HCT116 (cell line): ENCODE results near the gene TTLL6. TPM values are rescaled to one million over a fixed set of nuclear protein-coding genes. Genes with fewer than 3 reads are reported as not detected.
A peak's percentile ranks its signal among the peaks of the same experiment; 100 is the strongest.

Experiments
- ATAC-seq: fragments of 200-7000 bp; cut with Tn5 transposase; 2 replicates; pipeline ENCODE4 v1.9.1; 2020; ENCODE audit warnings: mild to moderate bottlenecking, moderate library complexity
- BruUV-seq: library from RNA; stranded (reverse); fragments of 400-500 nt; replicated peaks from 2 replicates; lab custom pipeline; 2021; lab: Mats Ljungman, UMichigan
- CTCF ChIA-PET: fragments of 300-600 bp; sonication (Branson Sonifier 250); formaldehyde crosslinking; loops from one replicate; lab custom pipeline; 2021; ENCODE audit warnings: antibody characterized with exemption; lab: Charles Lee
- POLR2A ChIA-PET: fragments of 300-600, 350-600 bp; sonication (Branson Sonifier 250); formaldehyde crosslinking; loops from one replicate; lab custom pipeline; 2021; ENCODE audit warnings: antibody characterized with exemption; lab: Charles Lee
- RAD21 ChIA-PET, 2 experiments: fragments of 300-600 bp; sonication (Branson Sonifier 250); formaldehyde crosslinking; loops; one replicate each; lab custom pipeline; 2023; ENCODE audit warnings: low total read pairs in 2 of 2; ENCODE audit not compliant: uncharacterized antibody in 2 of 2, unreplicated experiment in 2 of 2, low non-redundant PET in 1 of 2; lab: Charles Lee
- DNase-seq: peaks from one replicate; pipeline ENCODE4 v3.0.0-alpha.2; 2010; ENCODE audit warnings: low read depth, low spot score
- H2AFZ ChIP-seq: fragments of 200-600 bp; shearing (Covaris generic), sonication (generic); 2 replicates; pipeline ENCODE4 v1.6.1; 2017; ENCODE audit warnings: low read depth, mixed run types, mixed read lengths, antibody characterized with exemption, low read length; ENCODE audit not compliant: poor library complexity, severe bottlenecking
- H3K27ac ChIP-seq: 2 replicates; pipeline ENCODE4 v1.5.1; 2012; ENCODE audit warnings: low read depth, low read length
- H3K27me3 ChIP-seq: fragments of 200-600 bp; sonication (generic); 2 replicates; pipeline ENCODE4 v1.6.1; 2016; ENCODE audit warnings: mixed run types, low read length, mixed read lengths; ENCODE audit not compliant: insufficient read depth
- H3K36me3 ChIP-seq, 2 experiments: fragments of 200-500 bp in 1 of 2; fragments of 200-600 bp in 1 of 2; sonication (Bioruptor generic) in 1 of 2; sonication (generic) in 1 of 2; 2 replicates each; pipeline versions ENCODE4 v1.5.1 to v1.6.1; 2014 to 2016; ENCODE audit warnings: low read length in 2 of 2, inconsistent platforms in 1 of 2, mixed read lengths in 1 of 2, mixed run types in 1 of 2; ENCODE audit not compliant: insufficient read depth in 2 of 2, control insufficient read depth in 1 of 2
- H3K4me1 ChIP-seq, 2 experiments: fragments of 200-600 bp in 1 of 2; sonication (generic) in 1 of 2; 2 replicates each; pipeline versions ENCODE4 v1.5.1 to v1.6.1; 2012 to 2017; ENCODE audit warnings: low read length in 2 of 2, inconsistent platforms in 1 of 2, mild to moderate bottlenecking in 1 of 2, mixed read lengths in 1 of 2, mixed run types in 1 of 2, moderate library complexity in 1 of 2; ENCODE audit not compliant: insufficient read depth in 2 of 2, control insufficient read depth in 1 of 2
- H3K4me2 ChIP-seq: fragments of 200-600 bp; sonication (generic); 2 replicates; pipeline ENCODE4 v1.6.1; 2017; ENCODE audit warnings: mixed run types, low read length, mixed read lengths
- H3K4me3 ChIP-seq, 2 experiments: fragments of 200-600 bp in 1 of 2; sonication (generic) in 1 of 2; replicated peaks in 1 of 2; 2 replicates each; pipeline ENCODE4 v1.5.1; 2011 to 2016; ENCODE audit warnings: low read length in 2 of 2, control low read depth in 1 of 2, low read depth in 1 of 2, mild to moderate bottlenecking in 1 of 2, mixed read lengths in 1 of 2, mixed run types in 1 of 2
- H3K79me2 ChIP-seq: fragments of 200-600 bp; sonication (generic); 2 replicates; pipeline ENCODE4 v1.6.1; 2017; ENCODE audit warnings: mild to moderate bottlenecking, mixed run types, low read length, moderate library complexity, mixed read lengths; ENCODE audit not compliant: insufficient read depth
- H3K9ac ChIP-seq: fragments of 200-600 bp; sonication (generic); 2 replicates; pipeline ENCODE4 v1.6.1; 2016; ENCODE audit warnings: low read length, mixed read lengths
- H3K9me2 ChIP-seq: fragments of 200-600 bp; sonication (generic), shearing (Covaris generic); 2 replicates; pipeline ENCODE4 v1.6.1; 2017; ENCODE audit warnings: mixed run types, mild to moderate bottlenecking, moderate library complexity; ENCODE audit not compliant: insufficient read depth
- H3K9me3 ChIP-seq, 2 experiments: fragments of 200-500 bp in 1 of 2; fragments of 200-600 bp in 1 of 2; sonication (Bioruptor generic) in 1 of 2; sonication (generic) in 1 of 2; 2 replicates each; pipeline ENCODE4 v1.6.1; 2014 to 2017; ENCODE audit warnings: low read length in 2 of 2, mixed read lengths in 2 of 2, inconsistent platforms in 1 of 2, low read depth in 1 of 2, mild to moderate bottlenecking in 1 of 2, mixed run types in 1 of 2, moderate library complexity in 1 of 2; ENCODE audit not compliant: control insufficient read depth in 1 of 2, insufficient read depth in 1 of 2
- H4K20me1 ChIP-seq: fragments of 200-600 bp; sonication (generic), shearing (Covaris generic); 2 replicates; pipeline ENCODE4 v1.6.1; 2017; ENCODE audit warnings: mixed run types, mild to moderate bottlenecking, moderate library complexity; ENCODE audit not compliant: insufficient read depth
- ATF3 ChIP-seq: IDR thresholded peaks from 2 replicates; pipeline ENCODE4 v1.6.1; 2012
- CBX3 ChIP-seq: IDR thresholded peaks from 2 replicates; pipeline ENCODE4 v1.6.1; 2012; ENCODE audit warnings: low read depth
- CTCF ChIP-seq, 3 experiments: fragments of 200-600 bp in 1 of 3; sonication (generic) in 1 of 3; IDR thresholded peaks in 2 of 3; conservative IDR thresholded peaks in 1 of 3; 2 replicates each; pipeline ENCODE4 v1.5.1; 2012 to 2017; ENCODE audit warnings: low read depth in 2 of 3, low read length in 2 of 3, antibody characterized with exemption in 1 of 3, borderline replicate concordance in 1 of 3, control low read depth in 1 of 3, mild to moderate bottlenecking in 1 of 3, mixed read lengths in 1 of 3, mixed run types in 1 of 3, moderate library complexity in 1 of 3; ENCODE audit not compliant: insufficient read depth in 1 of 3
- ELF1 ChIP-seq: IDR thresholded peaks from 2 replicates; pipeline ENCODE4 v1.6.1; 2012; ENCODE audit warnings: low read depth, borderline replicate concordance
- EZH2 ChIP-seq: fragments of 200-600 bp; sonication (generic); IDR thresholded peaks from 2 replicates; pipeline ENCODE4 v1.6.1; 2017; ENCODE audit warnings: antibody characterized with exemption, mixed run types
- FOSL1 ChIP-seq: IDR thresholded peaks from 2 replicates; pipeline ENCODE4 v1.6.1; 2012; ENCODE audit warnings: low read depth
- JUND ChIP-seq: IDR thresholded peaks from 2 replicates; pipeline ENCODE4 v1.6.1; 2012
- RAD21 ChIP-seq: IDR thresholded peaks from 2 replicates; pipeline ENCODE4 v1.6.1; 2012; ENCODE audit warnings: low read depth, mild to moderate bottlenecking
- SIN3A ChIP-seq: IDR thresholded peaks from 2 replicates; pipeline ENCODE4 v1.6.1; 2012; ENCODE audit warnings: low read depth
- TCF7L2 ChIP-seq: IDR thresholded peaks from 2 replicates; pipeline ENCODE4 v1.7.0; 2011; ENCODE audit warnings: borderline replicate concordance, inconsistent platforms; ENCODE audit not compliant: insufficient read depth, insufficient read length; ENCODE audit errors: extremely low read depth
- ZNF274 ChIP-seq: fragments of 200-500 bp; sonication (Bioruptor generic); IDR thresholded peaks from 2 replicates; pipeline ENCODE4 v1.6.1; 2014; ENCODE audit warnings: mild to moderate bottlenecking, low read depth, low read length, inconsistent platforms
- intact Hi-C: fragments of 100-400 bp; cut with micrococcal nuclease; formaldehyde crosslinking; loops from 2 replicates; pipeline ENCODE4 v1.10.0; 2022
- total RNA-seq: library from RNA; stranded (reverse); gene quantifications from one replicate; pipeline ENCODE4 v1.2.1, GENCODE V29; 2021; ENCODE audit not compliant: unreplicated experiment
- TF ChIP-seq, protein P1 (sequence below): IDR thresholded peaks from 2 replicates; pipeline ENCODE4 v1.6.1; 2012; ENCODE audit warnings: low read depth

TTLL6 gene
- total RNA-seq, 1 experiment from 2014 or later, result 0.79 TPM

DNA sequence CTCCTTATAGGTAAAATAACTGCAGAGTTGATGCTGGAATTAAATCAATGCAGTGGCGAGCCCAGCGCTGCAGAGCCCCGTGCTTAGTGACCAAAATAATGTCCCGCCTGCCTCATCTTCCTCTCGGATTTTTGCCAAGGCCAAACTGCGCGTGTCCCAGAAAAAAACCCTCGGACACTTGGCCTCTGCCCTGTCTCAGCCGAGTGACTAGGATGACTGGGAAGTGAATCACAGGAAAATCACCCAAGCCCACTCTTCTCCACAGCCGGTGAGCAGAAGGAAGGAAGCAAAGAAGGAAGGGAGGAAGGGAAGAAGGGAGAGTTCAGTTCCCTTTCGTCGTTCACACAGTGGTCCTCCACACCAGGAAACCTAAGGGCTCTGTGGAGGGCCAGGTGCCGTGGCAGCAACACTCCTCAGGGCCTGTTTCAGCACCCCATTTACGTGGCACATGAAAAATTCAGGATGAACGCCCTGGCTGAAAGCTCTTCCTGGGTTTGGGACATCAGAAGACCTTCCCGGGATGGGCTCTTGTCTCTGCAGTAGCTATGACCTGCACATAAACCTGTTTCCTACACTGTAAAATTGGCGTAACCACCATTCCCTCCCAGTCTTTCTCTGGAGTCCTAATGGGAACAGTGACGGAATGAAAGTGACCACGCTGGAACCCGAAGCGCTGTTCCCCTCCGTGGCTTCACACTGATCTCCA, 63.1 kb downstream of the TTLL6 start:
- ATAC-seq (no peak), DNase-seq (no peak)
- TF ChIP-seq RAD21 (no peak), FOSL1 (no peak)
- no peaks in the 10 kb centered on the region for H3K9me3 ChIP-seq
- no TSS peak for BruUV-seq
- H3K27ac ChIP-seq, result no peak overlapping the region
- H3K79me2 ChIP-seq, result no peaks in the 10 kb centered on the region
- H3K9ac ChIP-seq, result no peak overlapping the region
- H4K20me1 ChIP-seq, result no peaks in the 10 kb centered on the region
- peaks cover 0 to 7% of the 10 kb centered on the region in 2 experiments; a peak in 1 of 4 replicates for H3K4me1 ChIP-seq
- ChIA-PET RAD21 (no interaction called here), CTCF (no interaction called here), POLR2A (no interaction called here)
- peak overlapping the region; percentile 19; the same call in 1 of the 2 replicates for H3K4me2 ChIP-seq
- intact Hi-C loops, result no loop called here
- H3K4me3 ChIP-seq, result no peak overlapping the region
- no peak overlapping the region for H2AFZ ChIP-seq
- no peaks in the 10 kb centered on the region for H3K9me2 ChIP-seq
- H3K36me3 ChIP-seq, result no peaks in the 10 kb centered on the region
- 0 out of 2 replicates have a peak, but pooled peaks cover 11% of the 10 kb centered on the region for H3K27me3 ChIP-seq

GRCh38 chr17:48752399-48753288, 64.4 kb downstream of the TTLL6 start:
- Histone ChIP-seq H3K79me2 (no peaks in the 10 kb centered on the region), H4K20me1 (no peaks in the 10 kb centered on the region), H3K27ac (no peak overlapping the region), H2AFZ (no peak overlapping the region), H3K4me3 (no peak overlapping the region), H3K4me1 (peaks cover 0 to 7% of the 10 kb centered on the region in 2 experiments; a peak in 1 of 4 replicates), H3K4me2 (no peak overlapping the region), H3K9ac (no peak overlapping the region), H3K27me3 (0 out of 2 replicates have a peak, but pooled peaks cover 11% of the 10 kb centered on the region), H3K9me3 (no peaks in the 10 kb centered on the region), H3K36me3 (no peaks in the 10 kb centered on the region), H3K9me2 (no peaks in the 10 kb centered on the region)
- ChIA-PET POLR2A (no interaction called here), RAD21 (no interaction called here), CTCF (no interaction called here)
- intact Hi-C loops, result no loop called here
- no TSS peak for BruUV-seq
- no peak for ATAC-seq
- DNase-seq, result no peak
- no peak for TF ChIP-seq TCF7L2
- no peak for TF ChIP-seq JUND
- no peak for TF ChIP-seq CTCF (IDR thresholded peaks at IDR 0.05 in 2 of 3, conservative IDR thresholded peaks at IDR 0.05 in 1 of 3; ENCODE audit: borderline replicate concordance in 1 of 3, insufficient read depth in 1 of 3, low read depth in 2 of 3, low read length in 2 of 3)
- no peak for TF ChIP-seq ATF3
- TF ChIP-seq ELF1, result no peak
- no peak for TF ChIP-seq FOSL1
- TF ChIP-seq CBX3, result no peak
- no peak for TF ChIP-seq SIN3A
- no peak for TF ChIP-seq ZNF274
- TF ChIP-seq, protein P1, sequence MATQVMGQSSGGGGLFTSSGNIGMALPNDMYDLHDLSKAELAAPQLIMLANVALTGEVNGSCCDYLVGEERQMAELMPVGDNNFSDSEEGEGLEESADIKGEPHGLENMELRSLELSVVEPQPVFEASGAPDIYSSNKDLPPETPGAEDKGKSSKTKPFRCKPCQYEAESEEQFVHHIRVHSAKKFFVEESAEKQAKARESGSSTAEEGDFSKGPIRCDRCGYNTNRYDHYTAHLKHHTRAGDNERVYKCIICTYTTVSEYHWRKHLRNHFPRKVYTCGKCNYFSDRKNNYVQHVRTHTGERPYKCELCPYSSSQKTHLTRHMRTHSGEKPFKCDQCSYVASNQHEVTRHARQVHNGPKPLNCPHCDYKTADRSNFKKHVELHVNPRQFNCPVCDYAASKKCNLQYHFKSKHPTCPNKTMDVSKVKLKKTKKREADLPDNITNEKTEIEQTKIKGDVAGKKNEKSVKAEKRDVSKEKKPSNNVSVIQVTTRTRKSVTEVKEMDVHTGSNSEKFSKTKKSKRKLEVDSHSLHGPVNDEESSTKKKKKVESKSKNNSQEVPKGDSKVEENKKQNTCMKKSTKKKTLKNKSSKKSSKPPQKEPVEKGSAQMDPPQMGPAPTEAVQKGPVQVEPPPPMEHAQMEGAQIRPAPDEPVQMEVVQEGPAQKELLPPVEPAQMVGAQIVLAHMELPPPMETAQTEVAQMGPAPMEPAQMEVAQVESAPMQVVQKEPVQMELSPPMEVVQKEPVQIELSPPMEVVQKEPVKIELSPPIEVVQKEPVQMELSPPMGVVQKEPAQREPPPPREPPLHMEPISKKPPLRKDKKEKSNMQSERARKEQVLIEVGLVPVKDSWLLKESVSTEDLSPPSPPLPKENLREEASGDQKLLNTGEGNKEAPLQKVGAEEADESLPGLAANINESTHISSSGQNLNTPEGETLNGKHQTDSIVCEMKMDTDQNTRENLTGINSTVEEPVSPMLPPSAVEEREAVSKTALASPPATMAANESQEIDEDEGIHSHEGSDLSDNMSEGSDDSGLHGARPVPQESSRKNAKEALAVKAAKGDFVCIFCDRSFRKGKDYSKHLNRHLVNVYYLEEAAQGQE, result no peak
- TF ChIP-seq EZH2, result no peak
